Uterus (tissue), 4 donors: ENCODE measurements around the gene TRAPPC8. TPM values are rescaled to one million over a fixed set of nuclear protein-coding genes. Genes with fewer than 3 reads are reported as not detected.

Source experiments
- DNase-seq, 2 donors: peaks; one replicate each; pipeline ENCODE4 v3.0.0-alpha.2; 2019 to 2020
- H3K27ac ChIP-seq, 2 donors: fragments of 200-600 bp; sonication (generic); 1 replicate in 1 of 2; 2 replicates in 1 of 2; pipeline ENCODE4 v1.5.1; 2016 to 2018
- H3K27me3 ChIP-seq, 2 donors: fragments of 200-600 bp; sonication (generic); one replicate each; pipeline ENCODE4 v1.5.1; 2018 to 2019; ENCODE audit warnings: control low read depth in 1 of 2
- H3K36me3 ChIP-seq, 2 donors: fragments of 200-600 bp; sonication (generic); one replicate each; pipeline ENCODE4 v1.5.1; 2019; ENCODE audit warnings: control low read depth in 1 of 2
- H3K4me1 ChIP-seq, 2 donors: fragments of 200-600 bp; sonication (generic); one replicate each; pipeline ENCODE4 v1.5.1; 2018 to 2019; ENCODE audit warnings: control low read depth in 1 of 2
- H3K4me3 ChIP-seq, 2 donors: fragments of 200-600 bp; sonication (generic); 1 replicate in 1 of 2; 2 replicates in 1 of 2; pipeline ENCODE4 v1.5.1; 2018 to 2019; ENCODE audit warnings: mild to moderate bottlenecking in 1 of 2
- H3K9me3 ChIP-seq, 2 donors: fragments of 200-600 bp; sonication (generic); one replicate each; pipeline ENCODE4 v1.5.1; 2019; ENCODE audit warnings: control low read depth in 1 of 2
- CTCF ChIP-seq, 4 experiments: fragments of 200-600 bp in 2 of 4; fragments of 450-650 bp in 2 of 4; sonication (generic) in 2 of 4; IDR thresholded peaks; one replicate each; pipeline ENCODE4 v1.5.1; 2016 to 2019; ENCODE audit warnings: antibody characterized with exemption in 4 of 4, mild to moderate bottlenecking in 2 of 4, moderate library complexity in 1 of 4
- POLR2A ChIP-seq, 2 donors: fragments of 450-650 bp; IDR thresholded peaks; one replicate each; pipeline ENCODE4 v1.6.1; 2016; ENCODE audit warnings: antibody characterized with exemption in 2 of 2, mild to moderate bottlenecking in 1 of 2, moderate library complexity in 1 of 2
- intact Hi-C: fragments of 100-400 bp; cut with DNase I; formaldehyde crosslinking; loops from one replicate; pipeline ENCODE4 v1.15.1; 2023; ENCODE audit warnings: low total_unique reads
- total RNA-seq, 4 donors: library from RNA; depleted of rRNA in 3 of 4; stranded (reverse); fragments of >200 nt in 3 of 4; gene quantifications; one replicate each; pipeline versions ENCODE4 v1.1.0 to v1.2.4, GENCODE V29; 2014 to 2023
- donor health status: DM: yes; HTN: yes; CAD: no.

Gene TRAPPC8
- total RNA-seq, 4 donors from 2014 or later, result 29.1 to 98.5 (median 53.0) TPM

GRCh38 chr18:31980863-31981262 is 37.9 kb upstream of the TRAPPC8 start:
- no peak overlapping the region for H3K27ac ChIP-seq
- no peaks in the 10 kb centered on the region for H3K9me3 ChIP-seq
- no peak for TF ChIP-seq CTCF (IDR thresholded peaks at IDR 0.05)
- H3K36me3 ChIP-seq, result no peaks in the 10 kb centered on the region
- intact Hi-C loops, result no loop called here
- no peak for DNase-seq
- H3K4me3 ChIP-seq, result no peak overlapping the region
- no peaks in the 10 kb centered on the region for H3K4me1 ChIP-seq
- no peaks in the 10 kb centered on the region for H3K27me3 ChIP-seq

- H3K36me3 ChIP-seq, result no peaks in the 10 kb centered on the region
- intact Hi-C loops, result no loop called here
- no peak overlapping the region for H3K27ac ChIP-seq
- H3K9me3 ChIP-seq, result no peaks in the 10 kb centered on the region
- H3K4me3 ChIP-seq, result no peak overlapping the region
- H3K4me1 ChIP-seq, result no peaks in the 10 kb centered on the region
- TF ChIP-seq CTCF (IDR thresholded peaks at IDR 0.05) (no peak), POLR2A (IDR thresholded peaks at IDR 0.05) (no peak)
- H3K27me3 ChIP-seq, result no peaks in the 10 kb centered on the region
- no peak for DNase-seq
These were observed 36.8 kb upstream of the TRAPPC8 start for GRCh38 chr18:31979714-31980113.

GRCh38 chr18:31978616-31979015 is 35.7 kb upstream of the TRAPPC8 start:
- no peak overlapping the region for H3K27ac ChIP-seq
- intact Hi-C loops, result no loop called here
- H3K4me3 ChIP-seq, result no peak overlapping the region
- H3K4me1 ChIP-seq, result no peaks in the 10 kb centered on the region
- no peaks in the 10 kb centered on the region for H3K36me3 ChIP-seq
- no peak for TF ChIP-seq POLR2A (IDR thresholded peaks at IDR 0.05)
- no peak for TF ChIP-seq CTCF (IDR thresholded peaks at IDR 0.05)
- DNase-seq, result no peak
- no peaks in the 10 kb centered on the region for H3K27me3 ChIP-seq
- H3K9me3 ChIP-seq, result peaks cover 0 to 1% of the 10 kb centered on the region in 2 donors

GRCh38 chr18:31977270-31977872 is 34.4 kb upstream of the TRAPPC8 start:
- H3K4me1 ChIP-seq, result no peaks in the 10 kb centered on the region
- no peak overlapping the region for H3K27ac ChIP-seq
- peaks cover 0 to 7% of the 10 kb centered on the region in 2 donors for H3K9me3 ChIP-seq
- peak; percentile 48 to 63 (median 56) for TF ChIP-seq CTCF (IDR thresholded peaks at IDR 0.05)
- no peak for TF ChIP-seq POLR2A (IDR thresholded peaks at IDR 0.05)
- no peak overlapping the region for H3K4me3 ChIP-seq
- intact Hi-C loops, result no loop called here
- no peaks in the 10 kb centered on the region for H3K27me3 ChIP-seq
- no peaks in the 10 kb centered on the region for H3K36me3 ChIP-seq
- peak in 1 of 2 donors; percentile 21 for DNase-seq

GRCh38 chr18:31976242-31976641 is 33.3 kb upstream of the TRAPPC8 start:
- Histone ChIP-seq H3K4me1 (no peaks in the 10 kb centered on the region), H3K4me3 (no peak overlapping the region), H3K36me3 (no peaks in the 10 kb centered on the region), H3K27ac (no peak overlapping the region), H3K9me3 (peaks cover 0 to 7% of the 10 kb centered on the region in 2 donors), H3K27me3 (no peaks in the 10 kb centered on the region)
- TF ChIP-seq CTCF (IDR thresholded peaks at IDR 0.05), result no peak
- TF ChIP-seq POLR2A (IDR thresholded peaks at IDR 0.05), result no peak
- DNase-seq, result no peak
- intact Hi-C loops, result no loop called here
